HG02884 (cell line): ENCODE data around the gene EPS8.

Experiments
- ATAC-seq: cut with Tn5 transposase; IDR thresholded peaks from one replicate; pipeline ENCODE4 v1.9.1; 2021; ENCODE audit warnings: mild to moderate bottlenecking, moderate library complexity; ENCODE audit not compliant: unreplicated experiment

EPS8 gene

DNA sequence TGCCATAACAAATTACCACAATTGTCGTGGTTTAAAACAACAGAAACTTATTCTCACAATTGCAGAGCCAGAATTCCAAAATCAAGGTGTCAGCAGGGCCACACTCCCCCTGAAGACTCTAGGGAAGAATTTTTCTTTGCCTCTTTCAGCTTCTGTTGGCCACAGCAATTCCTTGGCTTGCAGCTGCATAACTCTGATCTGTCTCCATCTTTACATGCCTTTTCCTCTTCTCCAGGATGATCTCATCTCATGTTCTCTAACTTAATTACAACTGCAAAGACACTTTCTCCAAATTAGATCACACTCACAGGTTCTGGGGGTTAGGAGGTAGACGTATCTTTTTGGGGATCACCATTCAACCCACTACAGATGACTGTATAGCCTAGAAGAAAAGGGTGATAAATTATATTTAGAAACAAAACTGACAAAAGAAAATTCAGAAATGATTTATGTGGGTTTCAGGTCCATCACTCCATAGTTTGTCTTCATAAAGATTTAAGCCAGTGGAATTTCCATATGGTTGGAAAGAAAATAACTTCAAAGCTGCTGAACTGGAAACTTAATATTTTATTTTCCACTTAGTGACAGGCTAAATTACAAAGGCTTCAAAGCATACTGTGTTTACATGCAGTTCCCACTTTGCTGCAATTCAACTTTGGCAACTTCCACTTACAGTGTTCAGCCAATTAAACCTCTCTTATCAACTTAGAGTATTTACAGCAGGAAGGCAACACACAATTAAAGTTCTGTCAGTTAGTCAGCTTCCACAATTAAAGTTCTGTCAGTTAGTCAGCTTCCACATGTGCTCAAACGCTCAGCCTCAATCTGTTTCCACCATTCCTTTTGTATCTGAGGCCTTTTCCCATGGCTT is 213.3 kb downstream of the EPS8 start:
- no peak for ATAC-seq

DNA sequence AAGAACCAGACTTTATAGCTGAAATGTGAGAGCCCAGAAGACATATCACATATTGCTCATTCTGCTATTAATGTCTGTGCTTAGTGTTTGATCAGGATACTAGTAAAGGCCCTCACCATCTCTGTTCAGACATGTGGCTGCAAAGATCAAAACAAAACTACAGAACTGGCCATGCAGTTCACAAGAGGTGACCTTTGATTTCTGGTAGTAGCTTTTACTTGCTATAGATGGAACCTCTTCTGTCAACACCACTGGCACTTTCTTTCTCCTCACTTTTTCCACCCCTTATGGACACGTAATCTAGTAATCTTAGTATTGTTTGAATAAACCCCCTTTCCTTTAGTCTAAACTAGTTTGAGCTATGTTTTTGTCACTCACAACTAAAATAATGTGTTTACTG is 214.8 kb downstream of the EPS8 start:
- no peak for ATAC-seq
